Diencephalon (tissue), 1 donor: ENCODE measurements around the gene PFKL. TPM values are rescaled to one million over a fixed set of nuclear protein-coding genes. Genes with fewer than 3 reads are reported as not detected.

Source experiments
- total RNA-seq: library from RNA; depleted of rRNA; stranded (reverse); fragments of >200 nt; gene quantifications from one replicate; pipeline ENCODE4 v1.2.3, GENCODE V29; 2014

Gene PFKL
- total RNA-seq, result 133 TPM

GRCh38 chr21:44299458-44300261 lies at the start of gene PFKL:
PFKL (plus strand) TSS chr21:44300053; CDS start chr21:44300106, 53 bp downstream.

DNA sequence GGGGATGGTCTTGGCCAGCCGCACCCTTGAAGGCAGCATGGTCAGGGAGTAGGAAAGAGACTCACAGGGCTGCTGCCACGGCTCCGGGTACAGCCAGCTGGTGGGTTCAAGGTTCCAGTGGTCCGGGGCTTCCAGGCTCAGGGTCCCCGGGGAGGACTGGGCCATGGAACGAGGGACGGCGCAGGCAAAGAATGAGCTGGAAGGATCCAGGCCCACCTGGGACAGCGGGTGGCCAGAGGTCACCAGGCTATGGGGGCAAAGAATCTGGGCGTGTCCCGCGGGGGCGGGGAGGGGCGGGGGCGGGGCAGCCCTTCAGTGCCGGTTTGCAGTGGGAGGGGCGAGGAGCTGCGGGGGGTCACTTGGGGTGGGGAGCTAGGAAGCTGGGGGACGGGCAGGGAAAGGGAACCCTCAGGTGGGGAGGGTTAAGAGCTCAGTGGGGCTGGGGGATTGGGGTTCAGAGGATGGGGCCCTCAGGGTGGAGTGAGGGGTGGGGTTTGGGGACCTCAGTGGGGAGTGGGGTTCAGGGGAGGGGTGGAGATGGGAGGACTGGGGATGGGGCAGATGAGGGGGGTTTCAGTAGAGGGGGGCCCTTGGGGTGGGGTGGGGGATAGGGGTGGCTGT lies 38.1 kb upstream of the PFKL start, which contains the start of gene DNMT3L:
DNMT3L (minus strand) TSS at position 223 of the 621 bp plus-strand sequence. CDS start 638 bp downstream, outside the sequence.

GRCh38 chr21:44285138-44285992 lies 14.5 kb upstream of the PFKL start, which contains the start of gene AIRE:
AIRE (plus strand) TSS chr21:44285876; CDS start chr21:44286007, 131 bp downstream.

GRCh38 chr21:44338971-44339910 lies 39.4 kb downstream of the PFKL start, which contains the start of gene CFAP410:
CFAP410 (minus strand) TSS chr21:44339390; CDS start chr21:44339194, 196 bp downstream.

DNA sequence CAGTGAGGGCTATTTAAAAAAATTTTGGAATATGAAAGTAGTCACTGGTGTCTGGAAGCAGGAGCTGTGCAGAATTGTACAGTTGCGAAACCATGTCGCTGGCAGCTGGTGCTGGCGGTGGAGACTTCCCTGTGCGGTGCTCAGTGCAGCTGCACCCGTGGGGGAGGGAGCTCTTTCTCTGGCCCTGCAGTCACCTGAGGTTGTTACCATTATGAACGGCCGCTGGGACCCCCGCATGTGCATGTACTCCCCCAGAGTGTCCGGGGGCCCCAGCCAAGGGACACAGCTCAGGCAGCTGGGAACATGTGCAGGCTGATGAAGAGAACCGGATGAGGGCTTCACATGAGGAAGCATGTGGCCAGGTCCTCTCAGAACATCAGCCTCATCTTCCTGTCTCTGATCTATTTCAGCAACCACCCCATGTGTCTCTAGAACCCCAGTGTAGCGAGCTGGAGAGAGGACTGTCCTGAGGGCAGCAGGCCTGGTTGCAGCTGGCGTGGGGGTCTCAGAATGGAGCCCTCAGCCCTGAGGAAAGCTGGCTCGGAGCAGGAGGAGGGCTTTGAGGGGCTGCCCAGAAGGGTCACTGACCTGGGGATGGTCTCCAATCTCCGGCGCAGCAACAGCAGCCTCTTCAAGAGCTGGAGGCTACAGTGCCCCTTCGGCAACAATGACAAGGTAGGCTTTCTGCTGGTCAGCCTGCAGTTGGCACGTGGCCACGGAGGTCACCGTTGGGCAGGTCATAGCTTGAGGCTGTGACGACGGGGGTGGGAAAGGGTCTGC lies 53.5 kb downstream of the PFKL start, which contains the start of gene TRPM2:
TRPM2 (plus strand) TSS at position 431 of the 780 bp plus-strand sequence; CDS start at position 511, 80 bp downstream.

Other genes starting within 250 kb of the PFKL start
- 3.5 TPM for gene PWP2, start 192.7 kb upstream of the PFKL start, total RNA-seq
- gene GATD3, start 166.4 kb upstream of the PFKL start, total RNA-seq, result 21.9 TPM
- gene ICOSLG, start 59.1 kb upstream of the PFKL start, total RNA-seq, result 0.69 TPM
- not detected for gene DNMT3L, start 38.2 kb upstream of the PFKL start, total RNA-seq
- 0.23 TPM for gene AIRE, start 14.2 kb upstream of the PFKL start, total RNA-seq
- gene CFAP410, start 39.3 kb downstream of the PFKL start, total RNA-seq, result 10.4 TPM
- gene TRPM2, start 53.6 kb downstream of the PFKL start, total RNA-seq, result 9.2 TPM
- gene LRRC3, start 155.5 kb downstream of the PFKL start, total RNA-seq, result 5.8 TPM
- not detected for gene KRTAP10-1, start 240.1 kb downstream of the PFKL start, total RNA-seq